C4-2B (cell line): Measurements from ENCODE around the gene RASGEF1C.

Experiments used
- H3K27ac ChIP-seq: fragments of 450-650 bp; 2 replicates; pipeline ENCODE4 v1.5.1; 2017
- ZFX ChIP-seq: fragments of 450-650 bp; IDR thresholded peaks from 2 replicates; pipeline ENCODE4 v1.6.1; 2017
- TF ChIP-seq, protein P1 (sequence below): fragments of 450-650 bp; conservative IDR thresholded peaks from 2 replicates; pipeline ENCODE4 v1.5.1; 2017; ENCODE audit warnings: mild to moderate bottlenecking

RASGEF1C gene

DNA sequence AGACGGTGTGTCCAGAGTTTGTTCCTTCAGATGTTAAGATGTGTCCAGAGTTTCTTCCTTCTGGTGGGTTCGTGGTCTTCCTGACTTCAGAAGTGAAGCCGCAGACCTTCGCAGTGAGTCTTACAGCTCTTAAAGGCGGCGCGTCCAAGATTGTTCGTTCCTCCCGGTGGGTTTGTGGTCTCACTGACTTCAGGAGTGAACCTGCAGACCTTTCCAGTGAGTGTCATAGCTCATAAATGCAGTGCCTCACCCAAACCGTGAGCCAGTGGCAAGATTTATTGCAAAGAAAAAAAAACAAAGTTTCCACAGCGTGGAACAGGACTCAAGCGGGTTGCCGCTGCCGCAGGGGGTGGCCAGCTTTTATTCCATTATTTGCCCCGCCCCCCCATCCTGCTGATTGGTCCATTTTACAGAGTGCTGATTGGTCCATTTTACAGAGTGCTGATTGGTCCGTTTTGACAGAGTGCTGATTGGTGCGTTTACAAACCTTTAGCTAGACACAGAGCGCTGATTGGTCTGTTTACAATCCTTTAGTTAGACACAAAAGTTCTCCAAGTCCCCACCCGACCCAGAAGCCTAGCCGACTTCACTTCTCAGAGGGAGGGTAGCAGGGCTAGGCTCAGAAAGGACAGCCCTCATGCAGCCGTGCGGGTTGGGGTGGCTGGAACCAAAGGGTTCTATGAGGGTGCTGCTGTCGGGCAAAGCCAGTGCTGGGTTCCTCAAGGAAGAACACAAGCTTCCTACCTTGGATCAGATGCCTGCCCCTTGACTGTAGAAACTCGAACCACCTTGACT is 128.3 kb downstream of the RASGEF1C start:
- peak overlapping the region; percentile 12; the same call in 1 of the 2 replicates for H3K27ac ChIP-seq
- TF ChIP-seq, protein P1, sequence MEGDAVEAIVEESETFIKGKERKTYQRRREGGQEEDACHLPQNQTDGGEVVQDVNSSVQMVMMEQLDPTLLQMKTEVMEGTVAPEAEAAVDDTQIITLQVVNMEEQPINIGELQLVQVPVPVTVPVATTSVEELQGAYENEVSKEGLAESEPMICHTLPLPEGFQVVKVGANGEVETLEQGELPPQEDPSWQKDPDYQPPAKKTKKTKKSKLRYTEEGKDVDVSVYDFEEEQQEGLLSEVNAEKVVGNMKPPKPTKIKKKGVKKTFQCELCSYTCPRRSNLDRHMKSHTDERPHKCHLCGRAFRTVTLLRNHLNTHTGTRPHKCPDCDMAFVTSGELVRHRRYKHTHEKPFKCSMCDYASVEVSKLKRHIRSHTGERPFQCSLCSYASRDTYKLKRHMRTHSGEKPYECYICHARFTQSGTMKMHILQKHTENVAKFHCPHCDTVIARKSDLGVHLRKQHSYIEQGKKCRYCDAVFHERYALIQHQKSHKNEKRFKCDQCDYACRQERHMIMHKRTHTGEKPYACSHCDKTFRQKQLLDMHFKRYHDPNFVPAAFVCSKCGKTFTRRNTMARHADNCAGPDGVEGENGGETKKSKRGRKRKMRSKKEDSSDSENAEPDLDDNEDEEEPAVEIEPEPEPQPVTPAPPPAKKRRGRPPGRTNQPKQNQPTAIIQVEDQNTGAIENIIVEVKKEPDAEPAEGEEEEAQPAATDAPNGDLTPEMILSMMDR: no peak
- TF ChIP-seq ZFX: no peak

DNA sequence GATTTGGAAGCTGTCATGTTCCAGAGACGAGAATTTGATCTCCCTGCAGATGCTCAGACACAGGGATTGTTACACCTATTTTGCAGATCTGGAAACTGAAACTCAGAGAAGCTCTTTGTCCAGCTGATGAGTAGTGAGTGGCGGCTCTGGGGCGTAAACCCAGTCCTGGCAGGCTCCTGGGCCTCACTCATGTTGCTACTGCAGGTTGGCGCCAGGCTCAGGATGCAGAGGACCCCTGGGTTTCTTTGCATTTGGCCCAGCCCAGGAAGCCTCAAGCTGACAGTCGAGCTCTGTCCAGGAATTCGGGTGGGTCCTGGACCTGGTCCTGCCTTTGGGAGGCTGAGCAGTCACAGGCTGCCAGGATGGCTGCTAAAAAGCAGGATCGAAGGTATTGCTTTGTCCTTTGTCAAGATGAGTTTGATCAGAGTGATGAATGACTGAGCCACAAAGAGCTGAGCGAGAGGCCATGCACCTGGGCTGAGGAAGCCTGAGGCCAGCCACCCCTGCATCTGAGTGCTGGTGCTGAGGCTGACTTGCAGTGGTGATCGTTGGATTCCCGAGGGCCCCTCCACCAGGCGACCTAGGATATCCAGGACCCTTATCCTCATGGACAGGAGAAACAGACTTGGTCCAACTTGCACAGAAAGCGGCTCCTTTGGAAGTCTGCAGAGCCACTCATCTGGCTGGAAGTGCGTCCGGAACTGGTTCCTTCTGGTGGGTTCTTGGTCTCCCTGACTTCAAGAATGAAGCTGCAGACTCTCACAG is 129.1 kb downstream of the RASGEF1C start:
- TF ChIP-seq, protein P1: no peak
- TF ChIP-seq ZFX: no peak
- no peak overlapping the region for H3K27ac ChIP-seq

DNA sequence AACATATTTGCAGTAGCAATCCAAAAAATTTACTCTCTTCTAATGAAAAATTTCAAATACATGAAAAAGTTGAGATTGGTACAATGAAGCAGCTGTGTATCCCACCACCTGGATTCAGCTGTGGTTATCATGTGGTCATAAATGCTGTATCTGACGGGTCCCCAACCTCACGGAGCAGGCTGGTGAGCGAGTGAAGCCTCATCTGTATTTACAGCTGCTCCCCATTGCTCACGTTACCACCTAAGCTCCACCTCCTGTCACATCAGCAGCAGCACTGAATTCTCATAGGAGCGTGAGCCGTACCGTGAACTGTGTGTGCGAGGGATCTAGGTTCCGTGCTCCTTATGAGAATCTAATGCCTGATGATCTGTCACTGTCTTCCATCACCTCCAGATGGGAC is 130.7 kb downstream of the RASGEF1C start:
- no peak for TF ChIP-seq ZFX
- TF ChIP-seq, protein P1: no peak
- H3K27ac ChIP-seq: no peak overlapping the region

DNA sequence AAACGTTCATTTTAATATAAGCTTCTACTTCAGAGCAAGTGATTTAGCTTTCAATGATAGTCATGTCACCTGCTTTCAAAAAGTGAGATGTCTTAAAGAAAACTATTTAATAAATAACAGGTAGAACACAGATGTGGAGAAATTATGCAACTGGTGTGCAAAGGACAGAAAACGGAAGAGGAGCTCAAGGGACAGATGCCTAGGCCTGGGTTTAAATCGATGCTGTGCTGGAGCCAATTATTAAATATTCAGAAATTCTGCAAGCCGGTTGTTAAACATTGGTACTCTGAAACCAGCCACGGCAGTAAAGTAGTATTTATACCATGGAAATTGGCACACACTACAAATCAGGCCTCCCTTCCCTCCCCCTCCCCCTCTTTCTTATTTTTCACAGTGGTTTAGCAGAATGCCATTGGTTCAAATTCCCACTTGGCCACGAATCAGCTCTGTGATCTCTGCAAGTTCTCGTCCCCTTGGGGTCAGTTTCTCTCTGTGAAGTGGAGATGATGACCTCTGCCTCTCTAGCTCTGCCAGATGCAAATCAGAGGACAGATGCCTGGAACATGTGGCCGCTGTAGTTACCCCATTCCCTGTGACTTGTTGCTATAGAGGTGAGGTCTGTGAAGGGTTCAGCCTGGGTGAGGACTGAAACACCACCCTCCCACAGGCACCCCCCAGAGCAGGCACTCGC is 131.3 kb downstream of the RASGEF1C start:
- TF ChIP-seq, protein P1: no peak
- no peak for TF ChIP-seq ZFX

DNA sequence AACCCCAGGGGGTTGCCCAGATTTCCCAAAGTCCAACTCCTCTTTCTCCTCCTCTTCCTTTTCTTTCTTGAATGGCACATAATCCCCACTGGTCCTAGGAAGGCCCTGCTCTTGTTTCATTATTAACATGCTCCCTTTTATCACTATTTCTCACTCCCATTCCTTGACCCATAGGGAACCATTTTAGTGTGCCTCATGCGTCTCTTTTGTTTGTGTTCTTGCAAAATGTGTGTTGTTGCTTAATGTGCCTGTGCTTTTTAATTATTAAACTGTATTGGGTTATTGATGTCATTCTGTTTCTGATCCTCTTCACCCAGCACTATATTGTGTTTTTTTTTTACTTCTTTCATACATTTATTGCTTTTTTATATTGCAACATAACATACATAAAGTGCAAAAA is 133.3 kb downstream of the RASGEF1C start:
- TF ChIP-seq ZFX: no peak
- TF ChIP-seq, protein P1: no peak
- no peak overlapping the region for H3K27ac ChIP-seq

More for the DNA sequence above, 131.3 kb downstream of the RASGEF1C start:
- H3K27ac ChIP-seq: no peak overlapping the region

DNA sequence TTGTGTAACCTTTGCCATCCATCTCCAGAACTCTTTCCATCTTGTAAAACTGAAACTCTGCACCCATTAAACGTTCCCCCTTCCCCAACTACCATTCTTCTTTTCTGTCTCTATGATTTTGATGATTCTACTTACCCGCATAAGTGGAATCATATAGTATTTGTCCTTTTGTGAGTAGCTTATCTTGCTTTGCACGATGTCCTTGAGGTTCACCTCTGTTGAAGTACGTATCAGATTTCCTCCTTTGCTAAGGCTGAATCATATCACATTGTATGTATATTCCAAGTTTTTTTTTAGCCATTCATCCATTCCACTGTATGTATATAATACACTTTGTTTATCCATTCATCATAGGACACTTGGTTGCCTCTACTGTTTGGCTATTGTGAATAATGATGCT is 134.5 kb downstream of the RASGEF1C start:
- H3K27ac ChIP-seq: no peak overlapping the region
- TF ChIP-seq, protein P1: no peak
- TF ChIP-seq ZFX: no peak

DNA sequence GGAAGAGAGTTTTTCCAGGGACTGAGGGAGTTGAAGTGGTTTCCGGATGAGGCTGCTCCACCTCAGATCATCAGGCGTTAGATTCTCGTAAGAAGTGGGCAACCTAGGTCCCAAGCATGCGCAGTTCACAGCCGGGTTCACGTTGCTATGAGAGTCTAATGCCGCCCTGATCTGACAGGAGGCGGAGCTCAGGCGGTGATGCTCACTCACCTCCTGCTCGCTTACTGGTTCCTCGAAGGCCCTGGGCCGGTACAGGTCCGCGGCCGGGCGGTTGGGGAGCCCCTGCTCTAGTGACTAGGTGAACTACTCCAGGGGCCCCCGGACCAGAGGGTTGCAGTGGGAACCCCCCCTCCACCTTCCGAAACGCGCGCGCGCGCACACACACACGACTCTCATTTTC is 136.5 kb downstream of the RASGEF1C start:
- peak overlapping the region; percentile 95 for H3K27ac ChIP-seq
- TF ChIP-seq, protein P1: no peak
- no peak for TF ChIP-seq ZFX
